H1 (cell line): ENCODE data around the gene PLK5.

Experiments used
- BCL11A ChIP-seq, 2 experiments: IDR thresholded peaks; one replicate each; pipeline ENCODE4 v1.6.1; 2011; ENCODE audit warnings: low read depth in 2 of 2, low read length in 2 of 2, mild to moderate bottlenecking in 2 of 2
- CHD2 ChIP-seq: IDR thresholded peaks from 2 replicates; pipeline ENCODE4 v1.6.1; 2012; ENCODE audit warnings: low read length, improper control_type of control experiment
- KDM4A ChIP-seq: IDR thresholded peaks from one replicate; pipeline ENCODE4 v1.7.1; 2012; ENCODE audit warnings: low read depth, mild to moderate bottlenecking, moderate library complexity, low read length, inconsistent platforms; ENCODE audit not compliant: severe bottlenecking
- POLR2A ChIP-seq, 2 experiments: IDR thresholded peaks; 1 replicate in 1 of 2; 2 replicates in 1 of 2; pipeline ENCODE4 v1.6.1; 2011; ENCODE audit warnings: low read depth in 2 of 2, low read length in 2 of 2, mild to moderate bottlenecking in 2 of 2; ENCODE audit errors: control extremely low read depth in 1 of 2
- POU5F1 ChIP-seq: IDR thresholded peaks from 2 replicates; pipeline ENCODE4 v1.6.1; 2011; ENCODE audit warnings: low read depth, mild to moderate bottlenecking, low read length, moderate library complexity
- SAP30 ChIP-seq: fragments of 300-600 bp; sonication (generic); IDR thresholded peaks from 2 replicates; pipeline ENCODE4 v1.7.1; 2012; ENCODE audit warnings: low read length, moderate library complexity, mild to moderate bottlenecking, inconsistent platforms; ENCODE audit not compliant: insufficient read depth, insufficient replicate concordance
- SIX5 ChIP-seq: IDR thresholded peaks from 2 replicates; pipeline ENCODE4 v1.6.1; 2011; ENCODE audit warnings: mild to moderate bottlenecking, low read depth, low read length
- SP2 ChIP-seq: IDR thresholded peaks from 2 replicates; pipeline ENCODE4 v1.6.1; 2012; ENCODE audit warnings: mild to moderate bottlenecking, low read length, inconsistent platforms
- TAF7 ChIP-seq: optimal IDR thresholded peaks from 2 replicates; pipeline ENCODE3; 2011; ENCODE audit warnings: low read depth, mild to moderate bottlenecking, inconsistent platforms, low read length, moderate library complexity, borderline replicate concordance
- TCF12 ChIP-seq: IDR thresholded peaks from 2 replicates; pipeline ENCODE4 v1.6.1; 2011; ENCODE audit warnings: low read depth, mild to moderate bottlenecking, low read length
- TF ChIP-seq, protein P1 (sequence below), 3 experiments: IDR thresholded peaks; 1 replicate in 2 of 3; 2 replicates in 1 of 3; pipeline versions ENCODE4 v1.5.1 to v1.6.1; 2011; ENCODE audit warnings: low read length in 3 of 3, mild to moderate bottlenecking in 3 of 3, inconsistent platforms in 2 of 3, low read depth in 1 of 3, moderate library complexity in 1 of 3; ENCODE audit not compliant: insufficient read depth in 1 of 3; ENCODE audit errors: control extremely low read depth in 1 of 3

DNA sequence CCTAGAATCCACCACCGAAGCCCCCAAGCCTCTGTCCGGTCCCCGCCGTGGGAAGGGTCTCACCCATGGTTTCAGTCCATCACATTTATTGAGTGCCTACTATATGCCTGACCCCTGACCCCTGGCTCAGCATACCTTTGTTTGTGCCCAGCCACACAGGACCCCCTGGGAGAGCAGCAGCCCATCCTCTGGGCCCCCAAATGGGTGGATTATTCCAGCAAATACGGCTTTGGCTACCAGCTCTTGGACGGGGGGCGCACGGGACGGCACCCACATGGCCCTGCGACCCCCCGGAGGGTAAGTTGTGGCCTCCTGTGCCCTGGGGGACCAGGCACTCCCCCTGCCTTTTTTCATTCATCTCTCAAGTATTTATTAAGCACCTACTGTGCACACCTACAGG is 7.7 kb downstream of the PLK5 start:
- TF ChIP-seq, protein P1, sequence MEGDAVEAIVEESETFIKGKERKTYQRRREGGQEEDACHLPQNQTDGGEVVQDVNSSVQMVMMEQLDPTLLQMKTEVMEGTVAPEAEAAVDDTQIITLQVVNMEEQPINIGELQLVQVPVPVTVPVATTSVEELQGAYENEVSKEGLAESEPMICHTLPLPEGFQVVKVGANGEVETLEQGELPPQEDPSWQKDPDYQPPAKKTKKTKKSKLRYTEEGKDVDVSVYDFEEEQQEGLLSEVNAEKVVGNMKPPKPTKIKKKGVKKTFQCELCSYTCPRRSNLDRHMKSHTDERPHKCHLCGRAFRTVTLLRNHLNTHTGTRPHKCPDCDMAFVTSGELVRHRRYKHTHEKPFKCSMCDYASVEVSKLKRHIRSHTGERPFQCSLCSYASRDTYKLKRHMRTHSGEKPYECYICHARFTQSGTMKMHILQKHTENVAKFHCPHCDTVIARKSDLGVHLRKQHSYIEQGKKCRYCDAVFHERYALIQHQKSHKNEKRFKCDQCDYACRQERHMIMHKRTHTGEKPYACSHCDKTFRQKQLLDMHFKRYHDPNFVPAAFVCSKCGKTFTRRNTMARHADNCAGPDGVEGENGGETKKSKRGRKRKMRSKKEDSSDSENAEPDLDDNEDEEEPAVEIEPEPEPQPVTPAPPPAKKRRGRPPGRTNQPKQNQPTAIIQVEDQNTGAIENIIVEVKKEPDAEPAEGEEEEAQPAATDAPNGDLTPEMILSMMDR (IDR thresholded peaks at IDR 0.05; ENCODE audit: control extremely low read depth in 1 of 3, insufficient read depth in 1 of 3, low read depth in 1 of 3, low read length in 3 of 3) = no peak
- TF ChIP-seq BCL11A (IDR thresholded peaks at IDR 0.05; ENCODE audit: low read depth in 2 of 2, low read length in 2 of 2) (no peak), KDM4A (no peak), TCF12 (no peak), POLR2A (IDR thresholded peaks at IDR 0.05; ENCODE audit: control extremely low read depth in 1 of 2, low read depth in 2 of 2, low read length in 2 of 2) (no peak), SIX5 (no peak), TAF7 (no peak), SAP30 (no peak), SP2 (no peak), POU5F1 (no peak), CHD2 (no peak)
